Neural cell (in vitro differentiated cells): Measurements from ENCODE around the gene PUM2.

Experiments used
- EZH2 ChIP-seq: fragments of 200-600, 300-800 bp; shearing (Covaris generic), sonication (generic); IDR thresholded peaks from 2 replicates; pipeline ENCODE4 v1.6.1; 2014; ENCODE audit warnings: antibody characterized with exemption, low read length, borderline replicate concordance, mild to moderate bottlenecking; ENCODE audit not compliant: insufficient read depth, poor library complexity, severe bottlenecking
- TF ChIP-seq, protein P1 (sequence below): fragments of 450-650 bp; IDR thresholded peaks from 2 replicates; pipeline ENCODE4 v1.5.1; 2014; ENCODE audit warnings: antibody characterized with exemption, mild to moderate bottlenecking, moderate library complexity; ENCODE audit not compliant: poor library complexity, severe bottlenecking

DNA sequence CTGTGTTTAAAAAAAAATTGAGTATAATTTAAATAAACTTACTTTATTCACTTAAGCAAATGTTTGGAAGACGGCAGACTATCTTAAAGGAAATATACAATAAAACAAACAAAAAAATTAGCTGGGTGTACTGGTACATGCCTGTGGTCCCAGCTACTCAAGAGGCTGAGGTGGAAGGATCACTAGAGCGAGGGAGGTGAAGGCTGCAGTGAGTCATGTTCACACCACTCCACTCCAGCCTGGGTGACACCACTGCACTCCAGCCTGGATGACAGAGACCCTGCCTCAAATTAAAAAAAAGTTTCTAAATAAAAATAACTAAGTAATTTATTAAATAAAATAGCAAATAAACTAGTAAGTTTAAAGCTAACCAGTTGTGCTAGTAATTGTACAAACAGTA lies 7.5 kb downstream of the PUM2 start:
- TF ChIP-seq, protein P1, sequence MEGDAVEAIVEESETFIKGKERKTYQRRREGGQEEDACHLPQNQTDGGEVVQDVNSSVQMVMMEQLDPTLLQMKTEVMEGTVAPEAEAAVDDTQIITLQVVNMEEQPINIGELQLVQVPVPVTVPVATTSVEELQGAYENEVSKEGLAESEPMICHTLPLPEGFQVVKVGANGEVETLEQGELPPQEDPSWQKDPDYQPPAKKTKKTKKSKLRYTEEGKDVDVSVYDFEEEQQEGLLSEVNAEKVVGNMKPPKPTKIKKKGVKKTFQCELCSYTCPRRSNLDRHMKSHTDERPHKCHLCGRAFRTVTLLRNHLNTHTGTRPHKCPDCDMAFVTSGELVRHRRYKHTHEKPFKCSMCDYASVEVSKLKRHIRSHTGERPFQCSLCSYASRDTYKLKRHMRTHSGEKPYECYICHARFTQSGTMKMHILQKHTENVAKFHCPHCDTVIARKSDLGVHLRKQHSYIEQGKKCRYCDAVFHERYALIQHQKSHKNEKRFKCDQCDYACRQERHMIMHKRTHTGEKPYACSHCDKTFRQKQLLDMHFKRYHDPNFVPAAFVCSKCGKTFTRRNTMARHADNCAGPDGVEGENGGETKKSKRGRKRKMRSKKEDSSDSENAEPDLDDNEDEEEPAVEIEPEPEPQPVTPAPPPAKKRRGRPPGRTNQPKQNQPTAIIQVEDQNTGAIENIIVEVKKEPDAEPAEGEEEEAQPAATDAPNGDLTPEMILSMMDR, result no peak
- no peak for TF ChIP-seq EZH2
